SU-DHL-6 (cell line): ENCODE results near the gene PNPLA6.

Source experiments
- H2AFZ ChIP-seq: fragments of 200-600 bp; sonication (generic); 2 replicates; pipeline ENCODE4 v1.6.1; 2014; ENCODE audit warnings: low read depth, mild to moderate bottlenecking, moderate library complexity, mixed read lengths, antibody characterized with exemption, low read length; ENCODE audit not compliant: severe bottlenecking
- H3F3A ChIP-seq: fragments of 200-600 bp; shearing (Covaris generic); 2 replicates; pipeline ENCODE4 v1.6.0; 2016; ENCODE audit warnings: antibody characterized with exemption, mild to moderate bottlenecking; ENCODE audit not compliant: insufficient read depth
- H3K27ac ChIP-seq: fragments of 200-600 bp; sonication (generic); 2 replicates; pipeline ENCODE4 v1.5.1; 2016; ENCODE audit warnings: low read depth, mild to moderate bottlenecking, low read length, moderate library complexity, mixed read lengths
- H3K27me3 ChIP-seq: fragments of 200-600 bp; sonication (generic), shearing (Covaris generic); 2 replicates; pipeline ENCODE4 v1.6.0; 2014; ENCODE audit warnings: mild to moderate bottlenecking, low read length
- H3K36me3 ChIP-seq: fragments of 200-600 bp; sonication (generic); 2 replicates; pipeline ENCODE4 v1.6.1; 2014; ENCODE audit warnings: mild to moderate bottlenecking, low read length, mixed read lengths
- H3K4me2 ChIP-seq: fragments of 300-600, 200-600 bp; shearing (Covaris generic), sonication (generic); 2 replicates; pipeline ENCODE4 v1.6.0; 2014; ENCODE audit warnings: low read length, low read depth, mild to moderate bottlenecking; ENCODE audit not compliant: poor library complexity, severe bottlenecking
- H3K4me3 ChIP-seq: fragments of 200-600 bp; sonication (generic); 2 replicates; pipeline ENCODE4 v1.5.1; 2014; ENCODE audit warnings: antibody characterized with exemption, low read length, mild to moderate bottlenecking, mixed read lengths; ENCODE audit not compliant: insufficient read depth, poor library complexity, severe bottlenecking
- H3K79me2 ChIP-seq: fragments of 200-600 bp; sonication (generic); 2 replicates; pipeline ENCODE4 v1.6.1; 2014; ENCODE audit warnings: mild to moderate bottlenecking, low read length, moderate library complexity; ENCODE audit not compliant: insufficient read depth
- H3K9ac ChIP-seq: fragments of 200-600 bp; sonication (generic); 2 replicates; pipeline ENCODE4 v1.7.0; 2014; ENCODE audit warnings: mild to moderate bottlenecking, low read length
- H3K9me2 ChIP-seq: fragments of 200-600 bp; sonication (generic); replicated peaks from 2 replicates; pipeline ENCODE4 v1.6.1; 2014; ENCODE audit warnings: low read length; ENCODE audit not compliant: insufficient read depth
- H3K9me3 ChIP-seq: fragments of 200-600 bp; sonication (generic); 2 replicates; pipeline ENCODE4 v1.6.1; 2014; ENCODE audit warnings: low read length, mixed read lengths; ENCODE audit not compliant: insufficient read depth
- H4K20me1 ChIP-seq: fragments of 200-600 bp; sonication (generic); 2 replicates; pipeline ENCODE4 v1.6.1; 2014; ENCODE audit warnings: low read depth, mild to moderate bottlenecking, antibody characterized with exemption, low read length, moderate library complexity, mixed read lengths
- CTCF ChIP-seq: fragments of 200-600 bp; sonication (generic); IDR thresholded peaks from one replicate; pipeline ENCODE4 v1.5.1; 2017; ENCODE audit warnings: antibody characterized with exemption, mild to moderate bottlenecking, low read length, moderate library complexity; ENCODE audit not compliant: insufficient read depth, poor library complexity, severe bottlenecking
- EZH2phosphoT487 ChIP-seq: fragments of 200-600 bp; sonication (generic), shearing (Covaris generic); conservative IDR thresholded peaks from 2 replicates; pipeline ENCODE4 v1.6.1; 2018; ENCODE audit warnings: mild to moderate bottlenecking, antibody characterized with exemption, low read length, moderate library complexity, mixed read lengths

PNPLA6 gene

GRCh38 chr19:7597689-7598088 lies 62.2 kb downstream of the PNPLA6 start:
- no peak overlapping the region for H3K4me2 ChIP-seq
- H3K36me3 ChIP-seq = no peaks in the 10 kb centered on the region
- H3K79me2 ChIP-seq = no peaks in the 10 kb centered on the region
- H3K9me3 ChIP-seq = no peaks in the 10 kb centered on the region
- no peak overlapping the region for H3K9ac ChIP-seq
- H3K27ac ChIP-seq = no peak overlapping the region
- no peaks in the 10 kb centered on the region for H4K20me1 ChIP-seq
- H3K4me3 ChIP-seq = no peak overlapping the region
- H3F3A ChIP-seq = no peaks in the 10 kb centered on the region
- no peak overlapping the region for H2AFZ ChIP-seq
- H3K9me2 ChIP-seq = no peaks in the 10 kb centered on the region
- H3K27me3 ChIP-seq = no peaks in the 10 kb centered on the region
- TF ChIP-seq CTCF = no peak
- TF ChIP-seq EZH2phosphoT487 = no peak

GRCh38 chr19:7598180-7598579 lies 62.7 kb downstream of the PNPLA6 start:
- H3K9me3 ChIP-seq = no peaks in the 10 kb centered on the region
- no peaks in the 10 kb centered on the region for H3K27me3 ChIP-seq
- no peaks in the 10 kb centered on the region for H3K36me3 ChIP-seq
- no peaks in the 10 kb centered on the region for H3F3A ChIP-seq
- H3K4me3 ChIP-seq = no peak overlapping the region
- no peaks in the 10 kb centered on the region for H3K9me2 ChIP-seq
- TF ChIP-seq CTCF = no peak
- TF ChIP-seq EZH2phosphoT487 = no peak
- H3K9ac ChIP-seq = no peak overlapping the region
- H3K4me2 ChIP-seq = no peak overlapping the region
- H3K27ac ChIP-seq = no peak overlapping the region
- no peak overlapping the region for H2AFZ ChIP-seq
- H3K79me2 ChIP-seq = no peaks in the 10 kb centered on the region
- no peaks in the 10 kb centered on the region for H4K20me1 ChIP-seq

GRCh38 chr19:7600721-7601120 lies 65.2 kb downstream of the PNPLA6 start:
- Histone ChIP-seq H3F3A (no peaks in the 10 kb centered on the region), H3K27ac (no peak overlapping the region), H3K27me3 (no peaks in the 10 kb centered on the region), H4K20me1 (no peaks in the 10 kb centered on the region), H3K9ac (no peak overlapping the region), H3K4me2 (no peak overlapping the region), H3K9me3 (no peaks in the 10 kb centered on the region), H3K36me3 (no peaks in the 10 kb centered on the region), H3K79me2 (no peaks in the 10 kb centered on the region), H3K4me3 (no peak overlapping the region), H3K9me2 (no peaks in the 10 kb centered on the region), H2AFZ (no peak overlapping the region)
- no peak for TF ChIP-seq EZH2phosphoT487
- no peak for TF ChIP-seq CTCF
